Subcutaneous abdominal adipose tissue (tissue), 5 donors: Measurements from ENCODE around the gene PHETA2.
A peak's percentile ranks its signal among the peaks of the same experiment; 100 is the strongest.

Source experiments
- H3K27ac ChIP-seq: one replicate; pipeline ENCODE4 v1.7.0; 2013; ENCODE audit warnings: low read depth, mild to moderate bottlenecking, inconsistent platforms, low read length, moderate library complexity
- H3K27me3 ChIP-seq, 5 donors: one replicate each; pipeline ENCODE4 v1.7.0; 2013; ENCODE audit warnings: low read length in 5 of 5, inconsistent platforms in 1 of 5; ENCODE audit not compliant: control insufficient read depth in 5 of 5, insufficient read depth in 4 of 5
- H3K36me3 ChIP-seq, 5 donors: one replicate each; pipeline ENCODE4 v1.7.0; 2013; ENCODE audit warnings: low read length in 5 of 5; ENCODE audit not compliant: control insufficient read depth in 5 of 5, insufficient read depth in 5 of 5
- H3K4me1 ChIP-seq, 5 donors: one replicate each; pipeline ENCODE4 v1.7.0; 2013; ENCODE audit warnings: low read length in 5 of 5, mild to moderate bottlenecking in 3 of 5, moderate library complexity in 1 of 5; ENCODE audit not compliant: control insufficient read depth in 5 of 5, insufficient read depth in 5 of 5
- H3K4me3 ChIP-seq, 5 donors: one replicate each; pipeline ENCODE4 v1.7.0; 2013; ENCODE audit warnings: low read length in 5 of 5, low read depth in 1 of 5
- H3K9ac ChIP-seq, 5 donors: one replicate each; pipeline ENCODE4 v1.7.0; 2013; ENCODE audit warnings: low read length in 5 of 5, mild to moderate bottlenecking in 4 of 5, moderate library complexity in 3 of 5
- H3K9me3 ChIP-seq, 5 donors: one replicate each; pipeline ENCODE4 v1.7.0; 2013; ENCODE audit warnings: low read length in 5 of 5; ENCODE audit not compliant: control insufficient read depth in 5 of 5
- donor health status: healthy.
- donor health status: healthy.
- donor health status: healthy.
- donor health status: healthy.
- donor health status: healthy.

Gene PHETA2

DNA sequence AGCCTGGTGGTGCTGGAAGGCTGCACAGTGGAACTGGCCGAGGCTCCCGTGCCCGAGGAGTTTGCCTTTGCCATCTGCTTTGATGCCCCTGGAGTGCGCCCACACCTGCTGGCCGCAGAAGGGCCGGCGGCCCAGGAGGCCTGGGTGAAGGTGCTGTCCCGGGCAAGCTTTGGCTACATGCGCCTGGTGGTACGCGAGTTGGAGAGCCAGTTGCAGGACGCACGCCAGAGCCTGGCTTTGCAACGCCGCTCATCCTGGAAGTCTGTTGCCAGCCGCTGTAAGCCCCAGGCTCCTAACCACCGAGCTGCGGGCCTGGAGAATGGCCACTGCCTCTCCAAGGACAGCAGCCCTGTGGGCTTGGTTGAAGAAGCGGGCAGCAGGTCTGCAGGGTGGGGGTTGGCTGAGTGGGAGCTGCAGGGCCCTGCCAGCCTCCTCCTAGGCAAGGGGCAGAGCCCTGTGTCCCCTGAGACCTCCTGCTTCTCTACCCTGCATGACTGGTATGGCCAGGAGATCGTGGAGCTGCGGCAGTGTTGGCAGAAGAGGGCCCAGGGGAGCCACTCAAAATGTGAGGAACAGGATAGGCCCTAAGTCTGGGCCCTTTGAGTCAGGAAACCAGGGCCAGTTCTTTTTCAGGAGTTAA is 3.6 kb downstream of the PHETA2 start:
- H3K4me1 ChIP-seq, result peaks cover 9 to 54% (median 50%) of the 10 kb centered on the region in 5 donors

DNA sequence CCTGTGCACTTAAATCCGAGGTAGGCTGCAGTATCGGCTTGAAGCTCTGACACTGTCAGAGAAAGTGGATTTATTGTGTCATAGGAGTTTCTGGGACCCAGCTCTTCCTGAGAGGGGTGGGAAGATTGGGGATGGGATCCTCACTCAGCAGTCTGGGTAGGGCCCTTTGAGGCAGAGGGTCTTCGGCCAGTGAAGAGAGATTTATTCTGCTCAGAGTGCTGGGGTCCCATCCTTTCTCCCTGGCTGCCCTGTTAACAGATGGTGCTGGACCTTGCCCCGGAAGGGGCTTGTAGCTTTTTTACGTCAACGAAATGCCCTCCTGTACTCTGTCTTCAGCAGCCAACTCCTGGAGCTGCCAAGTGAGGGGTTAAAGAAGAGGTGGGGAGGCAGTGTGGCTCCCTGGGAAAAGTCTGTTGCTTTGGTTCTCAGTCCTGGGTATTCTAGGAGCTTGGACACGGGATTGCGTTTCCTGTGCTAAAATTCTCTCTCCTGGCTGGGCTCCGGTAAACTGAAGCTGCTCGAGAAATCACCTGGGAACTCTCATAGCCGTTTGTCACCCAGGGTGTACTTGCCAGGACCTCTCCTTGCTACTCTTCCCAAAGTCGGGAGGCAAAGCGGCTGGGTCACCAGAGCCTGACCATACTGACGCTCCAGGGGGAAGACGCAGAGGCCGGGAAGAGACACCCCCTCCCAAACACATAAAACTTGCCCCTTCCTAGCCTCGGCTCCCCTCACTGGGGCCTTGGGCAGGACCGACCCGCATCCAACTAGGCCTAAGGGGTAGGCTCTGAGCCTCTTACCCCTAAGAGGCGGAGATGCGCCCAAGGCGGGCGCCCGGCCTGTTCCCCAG is 4.6 kb downstream of the PHETA2 start:
- H3K9me3 ChIP-seq, result no peaks in the 10 kb centered on the region
- peak overlapping the region; percentile 81 to 97 (median 93) for H3K9ac ChIP-seq
- H3K4me1 ChIP-seq, result peaks cover 9 to 50% (median 45%) of the 10 kb centered on the region in 5 donors
- H3K27ac ChIP-seq, result peak overlapping the region; percentile 99
- H3K27me3 ChIP-seq, result no peaks in the 10 kb centered on the region
- peak overlapping the region; percentile 58 to 92 (median 76) for H3K4me3 ChIP-seq
- peaks cover 0 to 35% (median 23%) of the 10 kb centered on the region in 5 donors for H3K36me3 ChIP-seq

More for the DNA sequence above, 3.6 kb downstream of the PHETA2 start:
- Histone ChIP-seq H3K27me3 (no peaks in the 10 kb centered on the region), H3K27ac (peak overlapping the region; percentile 99), H3K9me3 (no peaks in the 10 kb centered on the region), H3K4me3 (no peak overlapping the region), H3K36me3 (peaks cover 0 to 29% (median 16%) of the 10 kb centered on the region in 5 donors), H3K9ac (peak overlapping the region in 2 of 5 donors; percentile 93 to 97)

DNA sequence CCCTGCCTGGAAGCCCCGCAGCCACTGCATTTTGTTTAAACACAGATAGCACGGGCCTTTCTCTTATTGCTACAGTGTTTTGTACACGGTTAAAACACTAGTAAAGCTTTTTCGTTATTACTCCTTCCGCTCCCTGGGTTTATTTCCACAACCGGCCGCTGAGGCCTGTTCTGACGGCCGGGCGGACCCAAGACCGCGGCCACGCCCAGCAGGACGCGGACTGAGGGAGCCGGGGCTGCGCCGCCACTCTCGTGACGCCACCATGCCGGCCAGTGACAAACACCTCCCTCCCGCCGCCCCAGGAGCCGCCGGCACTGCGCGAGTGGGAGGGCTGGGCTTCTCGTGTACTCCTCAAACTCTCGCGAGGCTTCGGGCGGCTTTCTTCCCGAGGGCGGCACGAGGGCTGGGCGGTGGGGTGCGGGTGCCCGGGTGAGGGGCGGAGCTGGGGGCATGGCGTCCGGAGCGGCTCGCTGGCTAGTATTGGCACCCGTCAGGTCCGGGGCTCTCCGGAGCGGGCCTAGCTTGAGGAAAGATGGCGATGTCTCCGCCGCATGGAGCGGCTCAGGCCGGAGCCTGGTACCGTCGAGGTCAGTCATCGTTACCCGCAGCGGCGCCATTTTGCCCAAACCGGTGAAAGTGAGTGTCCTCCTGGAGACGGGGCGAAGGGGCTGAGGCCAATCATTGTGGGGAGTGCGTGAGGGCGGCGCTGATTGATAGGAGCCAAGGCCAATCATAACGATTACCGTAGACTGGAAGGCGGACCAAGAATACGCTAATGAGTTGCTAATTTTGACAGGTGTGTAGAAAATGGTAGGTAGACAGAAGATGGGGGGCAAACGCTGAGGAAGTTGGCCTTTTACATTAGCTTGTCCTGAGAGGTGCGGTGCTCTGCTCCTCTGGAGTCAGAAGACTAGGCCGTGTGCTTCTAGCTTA is 5.5 kb downstream of the PHETA2 start, which contains the start of gene SMDT1:
TSS of gene SMDT1 (plus strand) at position 382 of the 933 bp plus-strand sequence. CDS start at position 451, 69 bp downstream.
- peaks cover 0 to 42% (median 26%) of the 10 kb centered on the region in 5 donors for H3K36me3 ChIP-seq
- H3K27ac ChIP-seq, result peak within 1 kb of the TSS; percentile 99
- H3K9me3 ChIP-seq, result no peaks in the 10 kb centered on the region
- peak within 1 kb of the TSS; percentile 84 to 94 (median 89) for H3K4me3 ChIP-seq
- peak within 1 kb of the TSS; percentile 81 to 97 (median 93) for H3K9ac ChIP-seq
- H3K27me3 ChIP-seq, result no peaks in the 10 kb centered on the region
- H3K4me1 ChIP-seq, result peaks cover 9 to 41% (median 38%) of the 10 kb centered on the region in 5 donors

DNA sequence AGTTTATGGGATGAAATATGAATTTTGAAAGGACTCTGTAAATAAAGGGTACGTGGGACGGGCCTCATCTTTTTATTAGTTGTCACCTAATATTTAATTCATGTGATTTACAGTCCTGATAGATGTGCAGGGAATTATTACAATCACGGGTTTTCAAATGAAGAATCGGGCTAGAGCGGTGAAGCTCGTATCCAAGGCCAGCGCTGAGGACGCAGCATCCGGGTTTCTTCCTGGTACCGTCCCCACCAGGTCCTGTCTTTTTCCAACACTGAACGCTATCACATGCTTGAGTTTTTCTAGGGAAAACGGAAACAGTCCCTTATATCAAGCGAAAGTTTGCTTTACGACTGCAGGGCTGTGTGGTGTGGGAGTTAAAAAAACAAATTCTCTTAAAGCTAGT is 6.2 kb downstream of the PHETA2 start:
- Histone ChIP-seq H3K27ac (peak overlapping the region; percentile 99), H3K36me3 (peaks cover under 1 to 49% (median 31%) of the 10 kb centered on the region in 5 donors), H3K9me3 (no peaks in the 10 kb centered on the region), H3K27me3 (no peaks in the 10 kb centered on the region), H3K4me3 (peak overlapping the region; percentile 84 to 94 (median 89)), H3K4me1 (peaks cover 9 to 34% (median 31%) of the 10 kb centered on the region in 5 donors), H3K9ac (peak overlapping the region; percentile 57 to 96 (median 76))

DNA sequence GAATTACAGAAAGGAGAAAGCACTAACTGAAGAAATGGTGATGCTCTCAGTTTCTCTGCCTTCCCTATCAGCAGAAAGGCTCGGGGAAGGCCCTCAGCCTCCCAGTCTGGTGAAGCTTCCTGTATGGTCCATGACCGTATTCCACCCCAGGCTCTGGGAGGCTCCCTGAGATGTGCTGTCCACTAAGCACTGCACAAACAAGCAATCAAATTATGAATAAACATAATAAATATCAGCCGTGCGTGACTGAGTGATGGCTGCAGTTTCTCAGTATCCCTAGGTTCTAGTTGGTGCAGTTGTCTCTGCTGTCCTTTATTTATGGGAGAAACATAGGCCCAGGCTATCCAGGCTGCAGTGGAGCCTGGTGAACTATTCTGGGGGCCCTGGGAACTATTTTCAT is 9.1 kb downstream of the PHETA2 start:
- no peak overlapping the region for H3K9ac ChIP-seq
- no peak overlapping the region for H3K27ac ChIP-seq
- no peaks in the 10 kb centered on the region for H3K27me3 ChIP-seq
- H3K4me3 ChIP-seq, result no peak overlapping the region
- H3K9me3 ChIP-seq, result no peaks in the 10 kb centered on the region
- H3K4me1 ChIP-seq, result peaks cover 7 to 35% (median 22%) of the 10 kb centered on the region in 5 donors
- peaks cover 18 to 46% (median 38%) of the 10 kb centered on the region in 5 donors for H3K36me3 ChIP-seq

DNA sequence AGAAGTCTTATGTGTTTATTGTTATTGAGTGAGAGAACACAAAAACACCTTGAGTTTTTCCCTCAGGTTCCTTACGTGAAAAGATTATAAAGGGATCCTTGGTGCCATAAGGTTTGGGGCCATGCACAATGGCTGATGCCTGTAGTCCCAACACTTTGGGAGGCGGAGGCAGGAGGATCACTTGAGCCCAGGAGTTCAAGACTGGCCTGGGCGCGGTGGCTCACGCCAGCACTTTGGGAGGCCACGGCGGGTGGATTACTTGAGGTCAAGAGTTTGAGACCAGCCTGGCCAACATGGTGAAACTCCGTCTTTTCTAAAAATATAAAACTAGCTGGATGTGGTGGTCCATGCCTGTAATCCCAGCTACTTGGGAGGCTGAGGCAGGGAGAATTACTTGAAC is 10.8 kb downstream of the PHETA2 start:
- H3K4me3 ChIP-seq, result no peak overlapping the region
- no peaks in the 10 kb centered on the region for H3K27me3 ChIP-seq
- peaks cover 0 to 36% (median 22%) of the 10 kb centered on the region in 5 donors for H3K4me1 ChIP-seq
- H3K27ac ChIP-seq, result no peak overlapping the region
- H3K36me3 ChIP-seq, result peaks cover 18 to 49% (median 37%) of the 10 kb centered on the region in 5 donors
- no peaks in the 10 kb centered on the region for H3K9me3 ChIP-seq
- H3K9ac ChIP-seq, result no peak overlapping the region

DNA sequence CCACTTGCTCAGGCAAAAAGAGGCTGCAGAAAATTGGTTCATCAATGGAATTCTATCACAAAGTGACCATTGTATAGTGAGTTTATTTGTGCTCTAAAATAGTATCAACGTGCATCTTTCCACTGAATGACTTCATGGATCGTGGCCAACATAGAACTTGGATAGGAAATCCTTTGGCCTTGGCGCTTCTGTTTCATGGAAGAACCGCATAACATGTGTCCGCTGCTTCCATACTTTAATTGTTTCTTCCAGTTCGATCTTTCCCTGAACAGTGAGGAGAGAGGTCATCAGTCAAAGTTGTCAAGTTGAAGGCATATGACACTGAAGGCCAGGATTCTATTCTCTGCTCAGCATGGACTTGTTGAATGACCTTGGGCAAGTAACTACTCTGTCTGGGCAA is 12.0 kb downstream of the PHETA2 start:
- Histone ChIP-seq H3K4me1 (peaks cover 0 to 29% (median 15%) of the 10 kb centered on the region in 5 donors), H3K27ac (no peak overlapping the region), H3K4me3 (no peak overlapping the region), H3K27me3 (no peaks in the 10 kb centered on the region), H3K9me3 (no peaks in the 10 kb centered on the region), H3K9ac (no peak overlapping the region), H3K36me3 (peaks cover 18 to 49% (median 37%) of the 10 kb centered on the region in 5 donors)

DNA sequence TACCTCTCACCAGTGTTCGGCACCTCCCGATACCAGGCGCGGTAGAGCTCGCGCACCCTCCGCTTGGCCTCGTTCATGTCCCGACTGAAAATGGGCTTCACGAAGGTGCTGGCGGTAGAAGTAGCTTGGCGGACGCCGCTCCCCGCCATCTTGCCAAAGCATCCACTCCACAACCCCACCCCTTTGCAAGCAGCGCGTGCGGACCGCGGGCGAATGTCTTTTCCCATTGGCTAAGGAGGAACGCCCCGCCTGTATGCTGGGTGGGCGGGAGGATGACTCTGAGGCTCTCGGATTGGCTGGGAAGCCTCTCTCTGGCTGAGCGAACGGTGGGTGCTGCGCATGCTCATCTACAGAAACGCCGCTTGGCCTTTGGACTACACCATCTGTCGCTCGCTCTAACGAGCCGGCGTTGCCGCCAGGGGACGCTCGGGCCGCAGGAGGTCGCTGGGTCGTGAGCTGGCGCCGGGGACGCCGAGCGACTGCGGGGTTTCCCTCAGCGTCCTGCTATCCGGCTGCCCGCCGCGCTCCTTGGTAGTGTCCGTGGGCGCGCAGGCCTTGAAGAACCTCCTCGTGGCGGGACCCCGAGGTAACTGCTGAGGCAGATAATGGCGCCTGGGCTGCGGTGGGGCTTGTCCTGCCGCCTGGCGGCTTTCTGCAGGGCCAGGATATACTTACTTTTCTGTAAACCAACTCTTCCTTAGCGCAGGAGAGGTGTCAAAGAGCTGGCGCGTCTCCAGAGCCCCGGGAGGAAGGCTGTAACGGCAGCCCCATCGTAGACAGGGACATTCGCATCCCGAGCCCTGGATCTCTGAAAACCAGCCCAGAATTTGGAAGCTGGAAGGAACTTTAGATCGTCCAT is 16.8 kb downstream of the PHETA2 start, which contains the start of gene NDUFA6:
TSS of gene NDUFA6 (minus strand) at position 177 of the 859 bp plus-strand sequence. CDS start at position 149, 28 bp downstream.
- Histone ChIP-seq H3K4me3 (peak within 1 kb of the TSS; percentile 89 to 99 (median 95)), H3K4me1 (peaks cover 0 to 33% (median 24%) of the 10 kb centered on the region in 5 donors), H3K27ac (peak within 1 kb of the TSS; percentile 96), H3K36me3 (peaks cover 10 to 14% (median 13%) of the 10 kb centered on the region in 5 donors), H3K27me3 (no peaks in the 10 kb centered on the region), H3K9me3 (no peaks in the 10 kb centered on the region), H3K9ac (peak within 1 kb of the TSS; percentile 81 to 95 (median 90))
